ENCODE measurements around the gene IKBIP.
"Not testable (repeated sequence)": the region's sequence is repeated elsewhere in the genome, so short reads cannot be mapped to it uniquely, and the experiment has no call there.

Gene IKBIP

DNA sequence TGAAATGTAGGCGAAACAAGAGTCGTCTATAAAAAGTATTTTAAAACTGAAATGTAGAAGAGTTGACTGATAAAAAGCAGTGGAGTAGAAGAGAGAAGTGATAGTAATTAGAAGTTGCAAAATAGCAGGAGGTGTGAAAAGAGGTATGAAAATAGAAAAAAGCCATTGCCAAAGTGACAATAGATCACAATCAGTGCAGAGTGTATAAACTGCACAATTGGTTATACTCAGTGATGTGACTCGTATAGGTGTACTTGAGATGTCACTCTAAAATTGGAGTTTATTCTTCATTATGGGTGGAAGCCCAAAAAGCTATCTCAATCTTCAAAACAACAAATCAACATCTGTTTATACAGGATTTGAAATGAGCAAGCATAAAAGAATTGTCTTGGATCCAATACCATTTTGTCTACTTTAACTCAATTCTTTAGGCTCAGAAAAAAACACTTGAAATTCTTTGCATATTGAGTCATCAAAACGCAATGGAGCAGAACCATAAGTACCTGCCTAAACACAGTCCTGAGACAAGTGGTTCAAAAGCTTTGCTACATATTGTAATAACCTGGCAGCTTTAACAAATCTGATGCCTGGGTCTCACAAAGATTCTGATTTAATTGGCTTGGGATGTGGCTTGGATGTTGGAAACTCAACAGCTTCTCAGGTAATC is 8.8 kb downstream of the IKBIP start:
- peak; percentile 10 for DNase-seq

DNA sequence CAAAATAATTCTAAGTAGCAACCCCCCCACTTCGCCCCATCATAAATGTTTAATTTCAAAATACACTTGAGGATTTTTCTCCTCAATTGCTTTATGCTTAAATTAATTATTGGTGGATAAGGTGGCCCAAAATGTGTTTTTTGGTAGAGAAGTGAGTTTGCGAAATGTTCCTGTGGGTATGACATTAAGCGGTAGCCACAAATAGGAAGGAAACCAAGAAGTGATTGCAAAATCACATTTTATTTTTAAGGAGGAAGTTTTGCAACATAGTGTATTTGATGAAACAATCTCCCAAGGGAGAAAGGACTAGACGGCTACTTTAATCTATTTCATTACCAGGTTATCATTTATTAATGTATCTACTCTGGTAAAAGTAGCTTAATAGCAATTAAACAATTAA is 25.6 kb downstream of the IKBIP start:
- DNase-seq = no peak

DNA sequence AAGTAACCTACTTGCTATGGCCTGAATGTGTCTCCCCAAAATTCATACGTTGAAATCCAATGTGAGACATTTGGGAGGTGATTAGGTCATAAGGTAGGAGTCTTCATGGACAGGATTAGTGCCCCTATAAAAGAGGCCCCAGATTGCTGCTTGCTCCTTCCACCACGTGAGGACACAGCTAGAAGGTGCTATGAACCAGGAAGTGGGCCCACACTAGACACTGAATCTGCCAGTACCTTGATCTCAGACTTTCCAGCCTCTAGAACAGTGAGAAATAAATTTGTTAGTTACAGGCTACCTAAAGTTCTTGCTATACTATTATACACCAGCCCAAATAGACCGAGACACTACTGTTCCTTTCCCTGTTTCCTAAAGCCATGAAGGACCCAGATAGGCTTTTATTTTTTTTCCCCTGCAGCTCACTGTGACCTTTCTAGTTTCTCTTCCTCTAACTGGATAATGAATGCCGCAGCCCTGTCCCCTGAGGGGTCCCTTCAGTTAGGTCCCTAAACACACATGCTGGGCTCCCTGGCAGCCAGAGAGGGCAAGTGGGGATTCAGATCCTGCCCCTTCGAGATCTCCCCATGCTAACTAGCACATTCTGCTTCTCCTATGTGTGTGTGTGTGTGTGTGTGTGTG is 31.8 kb downstream of the IKBIP start:
- DNase-seq = no peak

DNA sequence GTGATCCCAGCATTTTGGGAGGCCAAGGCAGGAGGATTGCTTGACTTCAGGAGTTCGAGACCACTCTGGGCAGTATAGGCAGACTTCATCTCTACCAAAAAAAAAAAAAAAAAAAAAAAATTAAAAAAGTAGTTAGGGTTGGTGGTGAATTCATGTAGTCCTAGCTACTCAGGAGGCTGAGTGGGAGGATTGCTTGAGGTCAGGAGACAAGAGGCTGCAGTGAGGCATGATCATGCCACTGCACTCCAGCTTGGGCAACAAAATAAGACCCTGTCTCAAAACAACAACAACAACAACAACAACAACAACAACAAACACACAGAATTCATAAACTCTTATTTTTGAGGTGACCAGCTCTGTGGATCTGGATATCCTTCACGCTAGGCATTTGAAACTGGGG is 34.0 kb downstream of the IKBIP start:
- DNase-seq = no peak

DNA sequence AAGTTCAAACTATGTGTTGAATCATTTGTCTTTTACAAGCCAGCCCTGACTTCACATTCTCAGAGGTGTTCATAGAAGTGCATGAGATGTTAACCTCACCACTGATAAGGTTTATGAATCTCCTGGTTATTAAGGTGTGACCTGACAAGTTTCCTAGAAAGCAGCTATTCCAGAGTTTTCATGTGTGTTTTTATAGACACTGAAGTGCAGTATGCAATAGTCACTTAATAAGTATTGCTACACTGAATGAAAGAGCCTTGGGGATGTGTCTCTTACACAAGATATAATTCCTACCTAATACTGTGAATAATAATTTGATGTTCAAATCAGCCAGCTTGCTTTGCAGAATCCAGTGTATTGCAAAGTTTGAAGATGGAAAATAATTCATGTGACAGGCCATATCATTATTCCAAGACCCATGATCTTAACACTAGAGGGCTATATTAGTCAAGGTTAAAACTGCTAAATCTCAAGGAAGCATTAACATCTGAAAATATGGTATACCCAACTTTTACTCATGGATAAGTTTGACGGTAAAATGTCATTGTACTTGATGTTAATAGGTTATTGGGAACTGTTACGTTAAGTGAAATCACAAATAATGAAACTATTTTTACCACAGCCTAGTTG is 38.1 kb downstream of the IKBIP start:
- no peak for DNase-seq

DNA sequence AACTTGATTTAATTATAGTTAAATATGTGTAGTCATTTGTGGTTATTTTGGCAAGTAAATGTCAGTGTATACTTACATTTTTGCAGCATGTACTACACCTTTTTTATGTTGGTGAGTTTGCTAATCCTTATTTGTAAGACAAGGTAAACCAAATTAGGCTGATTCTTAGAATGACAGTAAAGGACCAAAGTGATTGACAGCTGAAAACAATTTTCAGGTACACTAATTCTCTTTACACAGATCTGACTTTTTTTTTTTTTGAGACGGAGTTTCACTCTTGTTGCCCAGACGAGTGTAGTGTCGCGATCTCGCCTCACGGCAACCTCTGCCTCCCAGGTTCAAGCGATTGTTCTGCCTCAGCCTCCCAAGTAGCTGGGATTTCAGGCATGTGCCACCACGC is 42.7 kb downstream of the IKBIP start:
- DNase-seq = no peak

DNA sequence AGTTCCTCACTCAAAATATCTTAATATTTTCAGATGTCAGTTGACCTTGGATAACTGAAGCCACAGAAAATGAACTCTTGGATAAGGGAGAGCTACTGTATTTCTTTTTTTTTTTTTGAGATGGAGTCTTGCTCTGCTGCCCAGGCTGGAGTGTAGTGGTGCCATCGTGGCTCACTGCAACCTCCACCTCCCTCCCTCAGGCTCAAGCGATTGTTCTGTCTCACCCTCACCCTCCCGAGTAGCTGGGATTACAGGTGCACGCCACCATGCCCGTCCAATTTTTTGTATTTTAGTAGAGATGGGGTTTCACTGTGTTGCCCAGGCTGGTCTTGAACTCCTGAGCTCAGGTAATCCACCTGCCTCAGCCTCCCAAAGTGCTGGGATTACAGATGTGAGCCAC is 47.3 kb downstream of the IKBIP start:
- DNase-seq = not testable (repeated sequence)

DNA sequence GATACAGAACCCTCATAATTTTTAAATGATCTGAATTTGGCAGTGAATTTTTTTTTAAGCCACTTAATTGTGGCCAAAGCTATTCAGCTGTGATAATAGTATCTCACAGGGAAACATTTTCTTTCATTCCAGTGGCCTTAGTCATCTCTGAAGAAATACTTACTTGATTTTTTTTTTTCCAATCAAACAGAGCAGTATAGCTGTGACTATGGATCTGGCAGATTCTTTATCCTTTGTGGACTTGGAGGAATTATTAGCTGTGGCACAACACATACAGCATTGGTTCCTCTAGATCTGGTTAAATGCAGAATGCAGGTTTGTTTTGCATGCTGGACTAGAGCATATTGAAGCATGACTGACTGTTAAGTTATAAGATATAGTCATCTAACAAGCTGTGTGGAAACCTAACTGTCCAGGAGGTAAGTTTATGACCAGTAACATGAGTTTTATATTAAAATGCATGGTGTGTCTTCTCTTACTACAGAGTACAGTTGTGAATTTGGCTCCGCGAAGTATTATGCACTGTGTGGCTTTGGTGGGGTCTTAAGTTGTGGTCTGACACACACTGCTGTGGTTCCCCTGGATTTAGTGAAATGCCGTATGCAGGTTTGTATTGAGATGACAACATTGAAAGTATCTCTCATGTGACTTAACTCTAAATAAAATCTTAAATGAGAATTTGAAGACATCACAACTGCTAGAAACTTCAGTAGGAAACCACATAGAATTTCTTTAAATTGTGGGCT is 49.2 kb downstream of the IKBIP start:
- DNase-seq = no peak

DNA sequence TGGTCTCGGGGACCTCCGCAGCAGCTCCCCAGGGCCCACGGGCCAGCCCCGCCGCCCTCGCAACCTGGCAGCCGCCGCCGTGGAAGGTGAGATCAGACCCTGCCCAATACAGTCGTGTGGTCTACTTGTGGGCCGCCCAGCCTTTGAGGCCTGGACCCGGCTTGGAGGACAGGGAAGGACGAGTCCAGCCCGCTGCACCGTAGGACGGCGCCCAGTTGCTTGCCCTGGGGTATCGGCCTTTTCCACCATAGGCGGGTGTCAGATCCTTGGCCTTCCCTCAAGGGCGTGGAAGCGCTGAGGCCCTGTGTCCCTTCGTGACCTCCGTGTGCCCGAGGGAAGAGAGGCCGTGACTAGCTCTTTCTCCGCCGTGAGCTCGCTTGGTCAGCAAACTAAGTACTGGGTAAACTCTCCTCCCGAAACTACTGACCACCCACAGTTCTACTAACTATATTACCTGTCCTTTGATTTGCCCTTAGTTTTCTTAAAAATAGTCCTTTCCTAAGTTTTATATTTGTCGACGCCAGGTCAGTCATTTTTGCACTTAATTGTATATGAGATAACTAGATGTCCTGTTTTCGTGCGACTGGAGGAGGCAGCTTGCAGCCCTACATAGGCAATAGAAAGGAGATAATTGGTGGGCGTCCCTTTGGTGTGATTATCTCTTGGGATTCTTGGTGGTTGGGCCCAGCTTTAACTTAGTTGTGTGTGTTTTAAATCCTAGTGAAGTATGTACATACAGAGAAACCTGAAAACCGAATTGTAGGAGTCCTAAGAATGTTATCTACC is 50.3 kb downstream of the IKBIP start:
- no peak for DNase-seq

DNA sequence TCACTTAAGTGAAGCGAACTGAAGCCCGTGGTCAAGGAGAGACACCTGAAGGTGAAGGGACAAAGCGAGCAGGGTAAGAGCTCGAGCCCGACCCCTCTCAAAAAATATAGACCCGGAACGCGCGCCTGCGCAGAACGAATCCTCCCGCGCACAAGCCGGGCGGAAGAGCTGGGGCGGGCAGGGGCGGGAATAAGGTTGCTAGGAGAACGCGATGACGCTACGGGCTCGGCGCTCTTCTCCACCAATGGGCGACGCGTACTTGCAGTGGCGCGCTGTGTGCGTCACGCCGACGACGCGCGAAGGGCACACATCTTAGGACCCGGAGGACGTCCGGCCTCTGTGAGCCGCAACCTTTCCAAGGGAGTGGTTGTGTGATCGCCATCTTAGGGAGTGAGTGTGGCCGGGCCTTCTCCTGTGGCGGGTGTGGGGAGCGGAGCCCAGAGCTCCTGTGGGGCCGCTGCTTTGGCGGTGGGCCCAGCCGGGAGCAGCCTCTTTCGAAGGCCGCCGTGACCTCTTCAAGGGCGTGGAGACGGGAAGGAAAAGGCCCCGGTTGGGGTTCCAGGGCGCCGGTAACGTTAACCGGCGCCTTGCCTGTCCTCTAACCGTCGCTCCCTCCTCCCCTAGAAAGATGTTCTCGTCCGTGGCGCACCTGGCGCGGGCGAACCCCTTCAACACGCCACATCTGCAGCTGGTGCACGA is 51.1 kb downstream of the IKBIP start, which contains the start of gene SLC25A3:
Gene SLC25A3 (plus strand): TSS at position 336 of the 699 bp plus-strand sequence. CDS start 293 bp downstream, at position 629.
- peak; percentile 92 for DNase-seq

DNA sequence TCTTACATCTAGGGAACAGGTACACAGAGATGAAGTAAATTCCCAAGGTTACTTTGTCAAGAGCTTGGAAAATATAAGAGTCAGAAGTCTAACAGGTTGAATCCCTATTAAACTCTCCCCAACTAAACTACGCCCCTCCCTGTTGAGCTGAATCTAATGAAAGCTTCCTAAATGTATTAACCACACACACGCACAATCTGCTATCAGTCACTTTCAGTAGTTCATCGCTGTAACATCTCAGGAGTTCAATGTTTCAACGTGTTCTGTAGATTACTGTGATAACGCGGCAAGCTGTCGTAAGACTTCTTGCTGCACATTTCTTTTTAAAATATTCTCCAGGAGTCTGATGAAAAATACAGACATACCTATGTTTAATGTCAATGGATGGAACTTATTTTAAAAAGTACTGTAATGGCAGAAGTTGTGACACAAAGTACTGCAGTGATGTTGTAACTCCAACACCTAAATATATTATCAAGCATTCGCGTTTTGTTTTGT is 51.7 kb downstream of the IKBIP start:
- DNase-seq = no peak

DNA sequence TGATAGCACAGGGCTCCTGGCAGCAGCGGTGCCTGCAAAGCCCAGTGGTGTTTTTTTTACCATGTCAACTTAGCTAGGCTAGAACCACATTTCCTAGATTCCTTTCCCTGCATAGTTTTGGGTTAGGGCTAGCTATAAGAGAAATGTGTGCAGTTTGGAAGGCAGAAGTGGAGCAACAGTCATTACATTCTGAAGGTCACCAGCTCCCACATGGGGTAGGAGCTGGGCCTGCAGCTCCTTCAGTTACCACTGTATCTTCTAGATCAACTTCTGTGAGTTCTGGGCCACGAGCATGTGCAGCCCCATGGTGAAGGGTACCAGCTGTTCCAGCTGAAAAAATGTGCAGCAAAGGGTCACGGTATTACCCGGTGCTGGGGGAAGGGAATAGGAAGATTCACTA is 53.4 kb downstream of the IKBIP start:
- no peak for DNase-seq

DNA sequence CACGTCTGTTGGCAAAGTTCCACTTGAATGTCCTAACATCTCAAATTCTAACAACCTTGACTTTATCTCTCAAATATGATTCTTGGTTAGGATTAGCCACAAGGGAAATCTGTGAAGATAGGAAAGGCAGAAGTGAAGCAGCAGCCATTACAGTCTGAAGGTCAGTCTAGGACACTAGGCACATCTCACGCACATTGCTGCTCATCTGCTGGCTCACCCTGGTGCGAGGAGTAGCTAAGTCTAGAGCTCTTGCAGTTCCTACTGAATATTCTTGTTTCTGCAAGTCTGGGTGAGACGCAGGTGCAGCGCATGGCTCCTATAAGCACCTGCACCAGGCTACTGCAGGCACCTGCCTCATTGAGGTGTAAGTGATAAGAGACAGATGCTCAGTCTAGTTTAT is 57.5 kb downstream of the IKBIP start:
- peak; percentile 27 for DNase-seq

DNA sequence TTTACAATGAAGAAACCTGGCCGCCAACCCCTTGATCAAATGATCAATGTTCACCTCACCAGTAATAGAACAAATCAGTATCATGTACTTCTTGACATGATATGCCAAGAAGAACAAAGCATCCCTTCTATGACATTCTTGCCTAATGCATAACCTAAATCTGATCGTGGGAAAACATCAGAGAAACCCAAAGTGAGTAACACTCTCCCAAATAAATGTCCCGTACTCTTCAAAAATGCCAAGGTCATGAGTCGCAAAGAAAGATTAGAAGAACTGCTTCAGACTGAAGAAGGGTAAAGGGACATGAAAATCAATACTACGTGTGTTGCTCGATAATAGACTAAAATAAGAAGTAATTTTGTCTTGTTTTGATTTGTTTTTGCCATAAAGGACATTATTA is 62.5 kb downstream of the IKBIP start:
- no peak for DNase-seq

DNA sequence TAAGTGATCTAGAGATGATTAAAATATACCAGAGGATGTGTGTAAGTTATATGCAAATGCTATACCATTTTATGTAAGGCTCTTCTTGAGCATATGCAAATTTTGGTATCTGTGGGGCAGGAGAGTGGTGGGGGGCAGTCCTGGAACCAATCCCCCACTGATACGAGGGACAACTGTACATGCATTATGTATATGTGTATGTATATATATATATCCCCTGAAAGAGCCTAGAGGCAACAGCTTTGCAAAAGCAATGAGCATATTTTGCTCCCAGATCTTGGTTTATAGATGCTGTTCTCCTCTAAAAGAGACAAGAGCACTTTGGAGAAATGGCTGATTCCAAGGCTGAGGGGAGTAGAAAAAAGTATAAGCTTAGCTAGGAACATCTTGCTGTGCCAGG is 63.5 kb downstream of the IKBIP start:
- DNase-seq = no peak

DNA sequence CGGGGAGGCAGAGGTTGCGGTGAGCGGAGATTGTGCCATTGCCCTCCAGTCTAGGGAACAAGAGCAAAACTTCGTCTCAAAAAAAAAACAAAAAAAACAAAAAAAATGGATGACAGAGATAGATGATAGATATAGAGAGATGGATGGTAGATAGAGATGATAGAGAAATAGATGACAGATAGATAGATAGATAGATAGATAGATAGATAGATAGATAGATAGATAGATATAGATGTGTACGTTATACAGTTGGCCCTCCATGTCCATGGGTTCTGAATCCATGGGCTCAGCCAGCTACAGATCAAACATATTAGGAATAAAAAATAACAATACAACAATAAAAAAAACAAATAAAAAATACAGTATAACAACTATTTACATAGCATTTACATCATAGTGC is 63.9 kb downstream of the IKBIP start:
- DNase-seq = no peak

DNA sequence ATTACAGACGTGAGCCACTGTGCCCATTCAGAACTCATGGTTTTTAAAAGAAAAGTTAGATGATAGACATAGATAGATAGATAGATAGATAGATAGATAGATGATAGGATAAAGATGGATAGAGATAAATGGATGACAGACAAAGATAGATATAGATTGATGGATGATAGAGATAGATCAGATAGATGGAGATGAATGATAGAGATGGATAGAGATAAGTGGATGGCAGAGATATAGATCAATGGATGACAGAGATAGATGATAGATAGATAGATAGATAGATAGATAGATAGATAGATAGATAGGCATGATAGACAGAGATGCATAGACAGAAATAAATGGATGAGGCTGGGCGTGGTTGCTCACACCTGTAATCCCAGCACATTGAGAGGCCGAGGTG is 64.8 kb downstream of the IKBIP start:
- no peak for DNase-seq

DNA sequence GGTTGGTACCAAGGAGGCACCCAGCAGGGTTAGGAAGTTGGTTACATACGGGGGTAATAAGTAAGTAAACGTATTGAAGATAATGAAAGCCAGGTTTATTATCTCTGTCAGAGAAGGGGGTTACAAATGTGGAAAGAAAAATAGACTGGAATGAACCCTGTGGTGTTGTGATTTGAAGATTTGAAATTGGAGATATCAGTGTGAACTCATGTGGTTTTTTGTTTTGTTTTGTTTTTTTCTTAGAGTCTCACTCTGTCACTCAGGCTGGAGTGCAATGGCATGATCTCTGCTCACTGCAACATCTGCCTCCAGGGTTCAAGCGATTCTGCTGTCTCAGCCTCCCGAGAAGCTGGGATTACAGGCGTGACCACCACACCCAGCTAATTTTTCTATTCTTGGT is 65.2 kb downstream of the IKBIP start:
- no peak for DNase-seq

DNA sequence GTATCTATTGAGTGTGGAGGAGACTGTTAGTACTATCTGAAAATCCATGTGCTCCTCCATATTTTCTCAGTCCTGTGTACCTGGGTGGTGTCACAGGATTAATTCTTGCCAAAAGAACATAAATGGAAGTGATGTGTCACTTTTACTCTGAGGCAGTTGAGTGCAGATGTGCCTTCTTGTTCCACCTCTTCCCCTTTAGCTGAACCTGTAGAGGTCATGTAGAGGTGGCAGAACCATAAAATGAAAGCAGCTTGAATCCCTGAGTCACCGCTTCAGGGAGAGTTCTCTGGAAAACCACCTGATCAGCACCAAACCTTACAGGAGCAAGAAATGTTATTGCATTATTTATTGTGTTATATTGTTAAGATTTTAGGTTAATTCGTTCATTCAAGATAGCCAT is 65.8 kb downstream of the IKBIP start:
- no peak for DNase-seq

DNA sequence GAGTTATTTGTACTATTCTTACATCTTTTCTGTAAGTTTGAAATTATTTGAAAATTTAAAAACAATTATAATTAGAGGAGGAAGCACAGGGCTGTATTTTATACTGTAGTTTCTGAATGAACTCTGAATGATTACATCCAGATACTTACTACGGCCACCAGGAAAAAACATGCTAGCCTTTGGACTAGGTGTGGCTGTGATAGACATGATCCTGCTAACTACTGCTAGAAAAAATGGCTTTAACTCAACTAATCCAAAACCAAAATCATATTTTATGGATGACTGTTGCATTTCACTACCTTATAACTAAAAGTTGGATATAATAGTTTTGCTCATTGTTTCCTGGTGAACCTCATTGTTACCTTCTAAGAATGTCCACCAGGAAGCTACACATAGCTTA is 66.2 kb downstream of the IKBIP start:
- no peak for DNase-seq

DNA sequence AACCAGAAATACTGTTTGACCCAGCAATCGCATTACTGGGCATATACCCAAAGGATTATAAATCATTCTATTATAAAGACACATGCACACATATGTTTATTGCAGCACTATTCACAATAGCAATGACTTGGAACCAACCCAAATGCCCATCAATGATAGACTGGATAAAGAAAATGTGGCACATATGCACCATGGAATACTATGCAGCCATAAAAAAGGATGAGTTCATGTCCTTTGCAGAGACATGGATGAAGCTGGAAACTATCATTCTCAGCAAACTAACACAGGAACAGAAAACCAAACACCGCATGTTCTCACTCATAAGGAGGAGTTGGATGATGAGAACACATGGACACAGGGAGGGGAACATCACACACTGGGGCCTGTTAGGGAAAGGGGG is 67.8 kb downstream of the IKBIP start:
- not testable (repeated sequence) for DNase-seq

DNA sequence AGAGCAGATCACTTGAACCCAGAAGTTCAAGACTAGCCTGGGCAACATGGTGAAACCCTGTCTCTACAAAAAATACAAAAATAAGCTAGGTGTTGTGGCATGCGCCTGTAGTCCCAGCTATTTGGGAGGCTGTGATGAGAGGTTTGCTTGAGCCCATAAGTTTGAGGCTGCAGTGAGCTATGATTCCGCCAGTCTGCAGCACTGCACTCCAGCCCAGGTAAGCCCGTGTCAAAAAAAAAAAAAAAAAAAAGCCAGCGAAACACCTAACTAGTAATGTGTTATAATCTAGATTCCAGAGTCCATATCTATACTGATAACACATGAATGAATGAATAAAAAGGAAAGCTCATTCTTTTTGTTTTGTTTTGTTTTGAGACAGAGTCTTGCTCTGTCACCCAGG is 69.6 kb downstream of the IKBIP start:
- no peak for DNase-seq

All from DMS153 (cell line).